GM19043 (cell line): Measurements from ENCODE around the gene ATXN3.

Experiments used
- ATAC-seq: cut with Tn5 transposase; IDR thresholded peaks from one replicate; pipeline ENCODE4 v1.9.1; 2021; ENCODE audit warnings: low read depth; ENCODE audit not compliant: unreplicated experiment

ATXN3 gene

GRCh38 chr14:92012121-92012748 lies 94.1 kb downstream of the ATXN3 start:
- no peak for ATAC-seq

- no peak for ATAC-seq
These were observed 95.7 kb downstream of the ATXN3 start for GRCh38 chr14:92010644-92011043.

- no peak for ATAC-seq
These were observed 96.8 kb downstream of the ATXN3 start for GRCh38 chr14:92009604-92010003.
